PC-9 (cell line): ENCODE results near the gene CLCN1.

Source experiments
- CTCF ChIP-seq: fragments of 200-600 bp; sonication (generic); conservative IDR thresholded peaks from 2 replicates; pipeline ENCODE4 v1.6.1; 2017; ENCODE audit warnings: mixed run types, antibody characterized with exemption, mild to moderate bottlenecking, moderate library complexity
- EZH2 ChIP-seq: fragments of 200-600 bp; sonication (generic); IDR thresholded peaks from 2 replicates; pipeline ENCODE4 v1.8.0; 2017; ENCODE audit warnings: antibody characterized with exemption, low read depth

DNA sequence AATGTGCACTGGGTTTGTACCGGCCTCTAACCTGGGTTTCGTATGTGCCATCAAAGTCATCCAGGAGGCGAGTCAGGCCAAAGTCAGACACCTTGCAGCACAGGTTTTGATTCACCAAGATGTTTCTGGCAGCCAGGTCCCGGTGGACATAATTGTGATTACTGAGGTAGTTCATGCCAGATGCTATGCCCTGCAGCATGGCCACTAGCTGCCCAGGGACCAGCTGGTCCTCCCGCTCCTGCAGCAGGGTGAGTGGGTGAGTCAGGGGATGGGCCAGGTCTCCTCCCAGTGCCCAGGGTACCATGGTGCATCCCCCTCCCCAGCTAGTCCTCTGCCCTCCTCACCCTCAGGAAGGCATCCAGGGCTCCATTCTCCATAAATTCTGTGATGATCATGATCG is 78.9 kb downstream of the CLCN1 start:
- TF ChIP-seq EZH2 (no peak), CTCF (no peak)
